B cell (primary cell): ENCODE measurements around the gene S100A13. TPM values are rescaled to one million over a fixed set of nuclear protein-coding genes. Genes with fewer than 3 reads are reported as not detected.
"Not testable (repeated sequence)": the region's sequence is repeated elsewhere in the genome, so short reads cannot be mapped to it uniquely, and the experiment has no call there.

ENCODE experiments used
- ATAC-seq: fragments of 200-7000 bp; cut with Tn5 transposase; one replicate; pipeline ENCODE4 v1.10.0; 2021; ENCODE audit warnings: low read depth, mild to moderate bottlenecking, moderate number of reproducible peaks, moderate library complexity
- CTCF ChIA-PET: fragments of 350-600 bp; sonication (Branson Sonifier 250); formaldehyde crosslinking; loops from one replicate; lab custom pipeline; 2021; ENCODE audit warnings: antibody characterized with exemption, inconsistent platforms; lab: Charles Lee
- POLR2A ChIA-PET: fragments of 350-600 bp; sonication (Branson Sonifier 250); formaldehyde crosslinking; loops from one replicate; lab custom pipeline; 2021; ENCODE audit warnings: antibody characterized with exemption; lab: Charles Lee
- DNase-seq: peaks from one replicate; pipeline ENCODE4 v3.0.0; 2013
- H2AFZ ChIP-seq: 2 replicates; pipeline ENCODE4 v1.6.1; 2012; ENCODE audit warnings: mild to moderate bottlenecking, low read depth, low read length; ENCODE audit not compliant: insufficient read depth, poor library complexity, severe bottlenecking
- H3K27ac ChIP-seq, 2 donors: 1 replicate in 1 of 2; 2 replicates in 1 of 2; pipeline ENCODE4 v1.5.1; 2012 to 2013; ENCODE audit warnings: low read length in 2 of 2, mild to moderate bottlenecking in 2 of 2, moderate library complexity in 1 of 2
- H3K27me3 ChIP-seq, 4 experiments: fragments of 200-600 bp in 1 of 4; sonication (generic) in 1 of 4; replicated peaks in 1 of 4; 1 replicate in 2 of 4; 2 replicates in 2 of 4; pipeline versions ENCODE4 v1.6.1 to v1.7.0; 2013 to 2016; ENCODE audit warnings: low read length in 3 of 4, mild to moderate bottlenecking in 2 of 4, mixed read lengths in 1 of 4, moderate library complexity in 1 of 4; ENCODE audit not compliant: insufficient read depth in 4 of 4, control insufficient read depth in 3 of 4; ENCODE audit errors: control extremely low read depth in 1 of 4
- H3K36me3 ChIP-seq, 2 experiments: replicated peaks in 1 of 2; 1 replicate in 1 of 2; 2 replicates in 1 of 2; pipeline versions ENCODE4 v1.6.1 to v1.7.1; 2013; ENCODE audit warnings: low read length in 1 of 2; ENCODE audit not compliant: insufficient read depth in 2 of 2, control insufficient read depth in 1 of 2; ENCODE audit errors: control extremely low read depth in 1 of 2, extremely low read depth in 1 of 2
- H3K4me1 ChIP-seq, 2 donors: fragments of 200-600 bp in 1 of 2; sonication (generic) in 1 of 2; 1 replicate in 1 of 2; 2 replicates in 1 of 2; pipeline versions ENCODE4 v1.5.1 to v1.6.1; 2013 to 2017; ENCODE audit warnings: low read length in 2 of 2; ENCODE audit not compliant: control insufficient read depth in 2 of 2, insufficient read depth in 2 of 2
- H3K4me2 ChIP-seq: replicated peaks from 2 replicates; pipeline ENCODE3; 2012; ENCODE audit warnings: mild to moderate bottlenecking, low read depth, low read length; ENCODE audit not compliant: poor library complexity, severe bottlenecking
- H3K4me3 ChIP-seq, 5 experiments: fragments of 200-600 bp in 1 of 5; sonication (generic) in 1 of 5; 1 replicate in 3 of 5; 2 replicates in 2 of 5; pipeline versions ENCODE4 v1.5.1 to v1.7.0; 2011 to 2016; ENCODE audit warnings: low read length in 4 of 5, mild to moderate bottlenecking in 4 of 5, low read depth in 2 of 5, control low read depth in 1 of 5, moderate library complexity in 1 of 5; ENCODE audit not compliant: insufficient read depth in 1 of 5; ENCODE audit errors: control extremely low read depth in 1 of 5, extremely low read depth in 1 of 5
- H3K79me2 ChIP-seq: fragments of 200-600 bp; sonication (generic); one replicate; pipeline ENCODE4 v1.6.0; 2016; ENCODE audit warnings: low read length; ENCODE audit not compliant: control insufficient read depth, insufficient read depth
- H3K9ac ChIP-seq: fragments of 200-600 bp; sonication (generic); 2 replicates; pipeline ENCODE4 v1.6.1; 2017; ENCODE audit warnings: mild to moderate bottlenecking, low read length, moderate library complexity
- H3K9me3 ChIP-seq, 3 donors: one replicate each; pipeline versions ENCODE4 v1.6.1 to v1.7.1; 2013; ENCODE audit warnings: low read length in 2 of 3; ENCODE audit not compliant: control insufficient read depth in 2 of 3, insufficient read depth in 1 of 3; ENCODE audit errors: control extremely low read depth in 1 of 3
- H4K20me1 ChIP-seq: 2 replicates; pipeline ENCODE4 v1.6.0; 2012; ENCODE audit warnings: mild to moderate bottlenecking, low read length; ENCODE audit not compliant: insufficient read depth, control insufficient read depth, poor library complexity, severe bottlenecking
- H3K27ac Mint-ChIP-seq: one replicate; pipeline ENCODE4 v1.8.0; 2021; ENCODE audit warnings: mixed read lengths
- H3K27me3 Mint-ChIP-seq: one replicate; pipeline ENCODE4 v1.8.0; 2021; ENCODE audit warnings: mixed read lengths
- H3K4me1 Mint-ChIP-seq: one replicate; pipeline ENCODE4 v1.8.0; 2021; ENCODE audit warnings: mixed read lengths
- H3K4me3 Mint-ChIP-seq: one replicate; pipeline ENCODE4 v1.8.0; 2021; ENCODE audit warnings: mixed read lengths
- H3K9me3 Mint-ChIP-seq: one replicate; pipeline ENCODE4 v1.8.0; 2022; ENCODE audit warnings: mixed read lengths; ENCODE audit not compliant: insufficient read depth
- CTCF ChIP-seq: fragments of 200-600 bp; IDR thresholded peaks from one replicate; pipeline ENCODE4 v1.8.0; 2022; ENCODE audit warnings: antibody characterized with exemption, mild to moderate bottlenecking
- EZH2 ChIP-seq: IDR thresholded peaks from 2 replicates; pipeline ENCODE4 v1.6.1; 2012; ENCODE audit warnings: borderline replicate concordance, low read depth, mild to moderate bottlenecking, moderate library complexity, low read length; ENCODE audit not compliant: insufficient read depth, poor library complexity, severe bottlenecking
- WGBS: methylation state at CpG from one replicate; pipeline ENCODE4 v1.1.5; 2013; ENCODE audit warnings: missing lambda C conversion rate; ENCODE audit not compliant: insufficient coverage; 5-methylcytosine and 5-hydroxymethylcytosine counted together
- intact Hi-C: fragments of 100-400 bp; cut with micrococcal nuclease; formaldehyde crosslinking; loops from one replicate; pipeline ENCODE4 v1.10.0; 2022
- polyA plus RNA-seq: library from polyadenylated mRNA; depleted of rRNA; stranded (reverse); fragments of >200 nt; gene quantifications from 2 replicates; pipeline ENCODE4 v1.2.3, GENCODE V29; 2012
- total RNA-seq, 2 donors: library from RNA; stranded (reverse); fragments of 120-200 nt in 1 of 2; gene quantifications; 1 replicate in 1 of 2; 2 replicates in 1 of 2; pipeline versions ENCODE4 v1.2.3 to v1.2.4, GENCODE V29; 2013 to 2022

Gene S100A13
- total and polyA plus RNA-seq, 2 donors (not counting 1 experiment from before 2014, with no cell fraction given): 9.8 to 17.8 TPM

- DNase-seq, H3K36me3 ChIP-seq, H3K4me3 Mint-ChIP-seq, H4K20me1 ChIP-seq, CTCF ChIA-PET, H3K27ac ChIP-seq, POLR2A ChIA-PET, H3K4me1 Mint-ChIP-seq, H3K27ac Mint-ChIP-seq, H3K79me2 ChIP-seq, H3K4me1 ChIP-seq, H3K9ac ChIP-seq, H3K4me3 ChIP-seq, H3K9me3 Mint-ChIP-seq, H3K9me3 ChIP-seq, intact Hi-C loops, H3K27me3 ChIP-seq, H2AFZ ChIP-seq, ATAC-seq, H3K4me2 ChIP-seq: not testable (repeated sequence)
- 96% methylated on average over 14 of the region's 34 CpGs for WGBS
- peaks cover 21% of the 10 kb centered on the region for H3K27me3 Mint-ChIP-seq
Observed at GRCh38 chr1:153582836-153583235, 44.5 kb downstream of the S100A13 start.

GRCh38 chr1:153578936-153579335 is 48.4 kb downstream of the S100A13 start:
- peaks cover 15% of the 10 kb centered on the region for H3K27me3 Mint-ChIP-seq
- 83% methylated on average over 1 of the region's 3 CpGs for WGBS

More at GRCh38 chr1:153578936-153579335, 48.4 kb downstream of the S100A13 start:
- ATAC-seq (no peak), DNase-seq (no peak)
- ChIA-PET CTCF (interaction anchor here (2.5 to 2.6 kb wide), 2 partner anchors 10 to 69 kb away, joined by 10 to 11 read pairs; no protein-coding TSS in a partner anchor), POLR2A (no interaction called here)
- Mint-ChIP-seq H3K4me1 (peaks cover 3% of the 10 kb centered on the region), H3K27ac (no peak overlapping the region), H3K9me3 (no peaks in the 10 kb centered on the region), H3K4me3 (no peak overlapping the region)
- Histone ChIP-seq H3K4me2 (no peak overlapping the region), H3K27ac (no peak overlapping the region), H3K36me3 (no peaks in the 10 kb centered on the region), H3K79me2 (no peaks in the 10 kb centered on the region), H3K27me3 (peaks cover 0 to 4% (median 1%) of the 10 kb centered on the region in 4 experiments), H3K4me1 (peaks cover 0 to 5% of the 10 kb centered on the region in 2 donors), H4K20me1 (no peaks in the 10 kb centered on the region), H3K9me3 (no peaks in the 10 kb centered on the region), H3K9ac (no peak overlapping the region), H3K4me3 (no peak overlapping the region), H2AFZ (no peak overlapping the region)
- TF ChIP-seq EZH2 (no peak), CTCF (no peak)
- intact Hi-C loops: no loop called here
